GM23338 (cell line): ENCODE results near the gene CHRDL1. TPM values are rescaled to one million over a fixed set of nuclear protein-coding genes. Genes with fewer than 3 reads are reported as not detected.

Experiments used
- ATAC-seq: fragments of 200-7000 bp; cut with Tn5 transposase; 3 replicates; pipeline ENCODE4 v1.9.1; 2020
- DNase-seq: peaks from one replicate; pipeline ENCODE4 v3.0.0-alpha.2; 2015; ENCODE audit warnings: low spot score
- H2AFZ ChIP-seq: fragments of 200-600 bp; sonication (generic); 2 replicates; pipeline ENCODE4 v1.8.0; 2016; ENCODE audit warnings: antibody characterized with exemption, mild to moderate bottlenecking, moderate library complexity
- H3F3A ChIP-seq: fragments of 200-600 bp; sonication (generic); replicated peaks from 2 replicates; pipeline ENCODE4 v1.8.0; 2017; ENCODE audit warnings: antibody characterized with exemption, mixed run types, low read depth
- H3K27ac ChIP-seq: fragments of 200-600 bp; sonication (generic); 2 replicates; pipeline ENCODE4 v1.6.1; 2016; ENCODE audit warnings: low read depth
- H3K27me3 ChIP-seq: fragments of 200-600 bp; sonication (generic); 2 replicates; pipeline ENCODE4 v1.8.0; 2016; ENCODE audit warnings: mild to moderate bottlenecking, mixed run types, moderate library complexity; ENCODE audit not compliant: insufficient read depth
- H3K36me3 ChIP-seq: fragments of 200-600 bp; sonication (generic); 2 replicates; pipeline ENCODE4 v1.8.0; 2016; ENCODE audit warnings: mild to moderate bottlenecking; ENCODE audit not compliant: insufficient read depth
- H3K4me1 ChIP-seq: fragments of 200-600 bp; sonication (generic); 2 replicates; pipeline ENCODE4 v1.8.0; 2016; ENCODE audit warnings: mild to moderate bottlenecking, moderate library complexity; ENCODE audit not compliant: insufficient read depth
- H3K4me2 ChIP-seq: fragments of 200-600 bp; sonication (generic); 2 replicates; pipeline ENCODE4 v1.7.1; 2017; ENCODE audit warnings: mixed run types
- H3K4me3 ChIP-seq: fragments of 200-600 bp; sonication (generic); 2 replicates; pipeline ENCODE4 v1.6.1; 2016; ENCODE audit warnings: mixed run types
- H3K79me2 ChIP-seq: fragments of 200-600 bp; sonication (generic); replicated peaks from 2 replicates; pipeline ENCODE4 v1.8.0; 2017; ENCODE audit warnings: mild to moderate bottlenecking; ENCODE audit not compliant: insufficient read depth
- H3K9me2 ChIP-seq: fragments of 200-600 bp; sonication (generic); 2 replicates; pipeline ENCODE4 v1.8.0; 2017; ENCODE audit not compliant: insufficient read depth
- H4K20me1 ChIP-seq: fragments of 200-600 bp; sonication (generic); replicated peaks from 2 replicates; pipeline ENCODE4 v1.8.0; 2017; ENCODE audit warnings: mild to moderate bottlenecking; ENCODE audit not compliant: insufficient read depth
- H3K27ac Mint-ChIP-seq: 2 replicates; pipeline ENCODE4 v1.8.0; 2020; ENCODE audit warnings: inconsistent platforms, mild to moderate bottlenecking, moderate library complexity, mixed read lengths
- H3K27me3 Mint-ChIP-seq: 3 replicates; pipeline ENCODE4 v1.8.0; 2022; ENCODE audit warnings: low read depth, mild to moderate bottlenecking, moderate library complexity, mixed read lengths, inconsistent platforms; ENCODE audit not compliant: insufficient read depth, poor library complexity
- H3K36me3 Mint-ChIP-seq: 3 replicates; pipeline ENCODE4 v1.8.0; 2021; ENCODE audit warnings: low read depth, mild to moderate bottlenecking, inconsistent platforms, moderate library complexity, mixed read lengths
- H3K4me1 Mint-ChIP-seq: 3 replicates; pipeline ENCODE4 v1.8.0; 2020; ENCODE audit warnings: mild to moderate bottlenecking, inconsistent platforms, mixed read lengths
- H3K4me3 Mint-ChIP-seq: 3 replicates; pipeline ENCODE4 v1.8.0; 2021; ENCODE audit warnings: moderate library complexity, mild to moderate bottlenecking, inconsistent platforms, mixed read lengths
- H3K9me3 Mint-ChIP-seq: 3 replicates; pipeline ENCODE4 v1.8.0; 2020; ENCODE audit warnings: moderate library complexity, mild to moderate bottlenecking, inconsistent platforms, mixed read lengths
- CREB1 ChIP-seq: fragments of 250-450 bp; sonication (Bioruptor Pico); IDR thresholded peaks from 2 replicates; pipeline ENCODE4 v1.5.0; 2020; ENCODE audit warnings: low read depth, mild to moderate bottlenecking, moderate library complexity
- CTCF ChIP-seq, 2 experiments: fragments of 200-600 bp in 1 of 2; sonication (generic) in 1 of 2; conservative IDR thresholded peaks; 2 replicates each; pipeline versions ENCODE4 v1.5.1 to v1.6.1; 2016 to 2017; ENCODE audit warnings: antibody characterized with exemption in 2 of 2, low read depth in 2 of 2, mild to moderate bottlenecking in 2 of 2, moderate library complexity in 1 of 2
- ETS1 ChIP-seq: IDR thresholded peaks from 2 replicates; pipeline ENCODE4 v1.6.1; 2016; ENCODE audit warnings: antibody characterized with exemption
- EZH2 ChIP-seq: fragments of 200-600 bp; sonication (generic); IDR thresholded peaks from one replicate; pipeline ENCODE4 v1.8.0; 2017; ENCODE audit warnings: antibody characterized with exemption, mild to moderate bottlenecking, low read depth; ENCODE audit not compliant: unreplicated experiment
- EZH2phosphoT487 ChIP-seq: fragments of 200-600 bp; sonication (generic); IDR thresholded peaks from one replicate; pipeline ENCODE4 v1.8.1; 2018; ENCODE audit warnings: antibody characterized with exemption; ENCODE audit not compliant: unreplicated experiment
- NANOG ChIP-seq: IDR thresholded peaks from 2 replicates; pipeline ENCODE4 v1.6.1; 2016; ENCODE audit warnings: antibody characterized with exemption, borderline replicate concordance
- POLR2AphosphoS5 ChIP-seq: IDR thresholded peaks from 2 replicates; pipeline ENCODE4 v1.6.1; 2016; ENCODE audit warnings: antibody characterized with exemption, low read depth
- REST ChIP-seq: IDR thresholded peaks from one replicate; pipeline ENCODE4 v1.6.1; 2018; ENCODE audit warnings: antibody characterized with exemption; ENCODE audit not compliant: unreplicated experiment
- STAT1 ChIP-seq: IDR thresholded peaks from one replicate; pipeline ENCODE4 v1.6.1; 2016; ENCODE audit warnings: antibody characterized with exemption; ENCODE audit not compliant: unreplicated experiment
- ZNF114 ChIP-seq: fragments of 250-450 bp; sonication (Bioruptor Pico); IDR thresholded peaks from 2 replicates; pipeline ENCODE4 v1.5.0; 2020; ENCODE audit warnings: mild to moderate bottlenecking, moderate library complexity
- ZNF331 ChIP-seq: fragments of 250-450 bp; sonication (Bioruptor Pico); IDR thresholded peaks from 2 replicates; pipeline ENCODE4 v1.5.0; 2020; ENCODE audit warnings: low read depth, mild to moderate bottlenecking, moderate library complexity
- polyA plus RNA-seq: library from polyadenylated mRNA; unstranded; fragments of >200 nt; fragmentation: Nextera tagmentation; extraction: Ambion mirVana; gene quantifications from 2 replicates; pipeline ENCODE4 v1.2.1, GENCODE V29; 2016
- total RNA-seq: library from RNA; depleted of rRNA; stranded (reverse); fragments of >200 nt; shearing (Covaris generic); gene quantifications from 2 replicates; pipeline ENCODE4 v1.2.3, GENCODE V29; 2014
- TF ChIP-seq, protein P1 (sequence below): fragments of 250-450 bp; sonication (Bioruptor Pico); IDR thresholded peaks from 2 replicates; pipeline ENCODE4 v1.5.0; 2020; ENCODE audit warnings: mild to moderate bottlenecking, moderate library complexity

The CHRDL1 gene
- total and polyA plus RNA-seq, 2 experiments from 2014 or later, result 3.6 to 9.8 TPM

DNA sequence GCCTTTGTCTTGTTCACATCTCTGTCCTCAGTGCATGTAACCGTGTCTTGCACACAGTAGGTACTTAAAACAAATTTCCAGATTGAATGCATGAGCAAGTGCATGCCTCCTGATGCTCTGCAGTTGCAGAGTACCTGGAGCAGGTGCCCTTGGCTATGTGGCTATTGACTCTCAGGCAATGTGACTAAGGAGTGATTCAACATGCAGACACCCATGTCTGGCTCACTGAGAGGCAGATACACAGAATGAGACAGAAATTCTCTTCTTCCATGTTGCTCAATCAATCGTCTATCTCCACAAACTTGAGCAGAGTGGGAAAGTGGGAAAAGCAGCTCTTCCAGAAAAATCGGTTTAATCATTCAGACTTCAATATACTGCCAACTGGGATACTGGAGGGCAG, 111.0 kb downstream of the CHRDL1 start (continued):
- TF ChIP-seq ETS1, result no peak
- no peak for TF ChIP-seq ZNF114 (CRISPR knock-in tag)
- no peak for TF ChIP-seq ZNF331 (CRISPR knock-in tag)
- TF ChIP-seq, protein P1, sequence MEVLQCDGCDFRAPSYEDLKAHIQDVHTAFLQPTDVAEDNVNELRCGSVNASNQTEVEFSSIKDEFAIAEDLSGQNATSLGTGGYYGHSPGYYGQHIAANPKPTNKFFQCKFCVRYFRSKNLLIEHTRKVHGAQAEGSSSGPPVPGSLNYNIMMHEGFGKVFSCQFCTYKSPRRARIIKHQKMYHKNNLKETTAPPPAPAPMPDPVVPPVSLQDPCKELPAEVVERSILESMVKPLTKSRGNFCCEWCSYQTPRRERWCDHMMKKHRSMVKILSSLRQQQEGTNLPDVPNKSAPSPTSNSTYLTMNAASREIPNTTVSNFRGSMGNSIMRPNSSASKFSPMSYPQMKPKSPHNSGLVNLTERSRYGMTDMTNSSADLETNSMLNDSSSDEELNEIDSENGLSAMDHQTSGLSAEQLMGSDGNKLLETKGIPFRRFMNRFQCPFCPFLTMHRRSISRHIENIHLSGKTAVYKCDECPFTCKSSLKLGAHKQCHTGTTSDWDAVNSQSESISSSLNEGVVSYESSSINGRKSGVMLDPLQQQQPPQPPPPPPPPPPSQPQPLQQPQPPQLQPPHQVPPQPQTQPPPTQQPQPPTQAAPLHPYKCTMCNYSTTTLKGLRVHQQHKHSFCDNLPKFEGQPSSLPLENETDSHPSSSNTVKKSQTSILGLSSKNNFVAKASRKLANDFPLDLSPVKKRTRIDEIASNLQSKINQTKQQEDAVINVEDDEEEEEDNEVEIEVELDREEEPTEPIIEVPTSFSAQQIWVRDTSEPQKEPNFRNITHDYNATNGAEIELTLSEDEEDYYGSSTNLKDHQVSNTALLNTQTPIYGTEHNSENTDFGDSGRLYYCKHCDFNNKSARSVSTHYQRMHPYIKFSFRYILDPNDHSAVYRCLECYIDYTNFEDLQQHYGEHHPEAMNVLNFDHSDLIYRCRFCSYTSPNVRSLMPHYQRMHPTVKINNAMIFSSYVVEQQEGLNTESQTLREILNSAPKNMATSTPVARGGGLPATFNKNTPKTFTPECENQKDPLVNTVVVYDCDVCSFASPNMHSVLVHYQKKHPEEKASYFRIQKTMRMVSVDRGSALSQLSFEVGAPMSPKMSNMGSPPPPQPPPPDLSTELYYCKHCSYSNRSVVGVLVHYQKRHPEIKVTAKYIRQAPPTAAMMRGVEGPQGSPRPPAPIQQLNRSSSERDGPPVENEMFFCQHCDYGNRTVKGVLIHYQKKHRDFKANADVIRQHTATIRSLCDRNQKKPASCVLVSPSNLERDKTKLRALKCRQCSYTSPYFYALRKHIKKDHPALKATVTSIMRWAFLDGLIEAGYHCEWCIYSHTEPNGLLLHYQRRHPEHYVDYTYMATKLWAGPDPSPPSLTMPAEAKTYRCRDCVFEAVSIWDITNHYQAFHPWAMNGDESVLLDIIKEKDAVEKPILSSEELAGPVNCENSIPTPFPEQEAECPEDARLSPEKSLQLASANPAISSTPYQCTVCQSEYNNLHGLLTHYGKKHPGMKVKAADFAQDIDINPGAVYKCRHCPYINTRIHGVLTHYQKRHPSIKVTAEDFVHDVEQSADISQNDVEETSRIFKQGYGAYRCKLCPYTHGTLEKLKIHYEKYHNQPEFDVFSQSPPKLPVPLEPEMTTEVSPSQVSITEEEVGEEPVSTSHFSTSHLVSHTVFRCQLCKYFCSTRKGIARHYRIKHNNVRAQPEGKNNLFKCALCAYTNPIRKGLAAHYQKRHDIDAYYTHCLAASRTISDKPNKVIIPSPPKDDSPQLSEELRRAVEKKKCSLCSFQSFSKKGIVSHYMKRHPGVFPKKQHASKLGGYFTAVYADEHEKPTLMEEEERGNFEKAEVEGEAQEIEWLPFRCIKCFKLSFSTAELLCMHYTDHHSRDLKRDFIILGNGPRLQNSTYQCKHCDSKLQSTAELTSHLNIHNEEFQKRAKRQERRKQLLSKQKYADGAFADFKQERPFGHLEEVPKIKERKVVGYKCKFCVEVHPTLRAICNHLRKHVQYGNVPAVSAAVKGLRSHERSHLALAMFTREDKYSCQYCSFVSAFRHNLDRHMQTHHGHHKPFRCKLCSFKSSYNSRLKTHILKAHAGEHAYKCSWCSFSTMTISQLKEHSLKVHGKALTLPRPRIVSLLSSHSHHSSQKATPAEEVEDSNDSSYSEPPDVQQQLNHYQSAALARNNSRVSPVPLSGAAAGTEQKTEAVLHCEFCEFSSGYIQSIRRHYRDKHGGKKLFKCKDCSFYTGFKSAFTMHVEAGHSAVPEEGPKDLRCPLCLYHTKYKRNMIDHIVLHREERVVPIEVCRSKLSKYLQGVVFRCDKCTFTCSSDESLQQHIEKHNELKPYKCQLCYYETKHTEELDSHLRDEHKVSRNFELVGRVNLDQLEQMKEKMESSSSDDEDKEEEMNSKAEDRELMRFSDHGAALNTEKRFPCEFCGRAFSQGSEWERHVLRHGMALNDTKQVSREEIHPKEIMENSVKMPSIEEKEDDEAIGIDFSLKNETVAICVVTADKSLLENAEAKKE (CRISPR knock-in tag), result no peak
- no peak for TF ChIP-seq EZH2phosphoT487

DNA sequence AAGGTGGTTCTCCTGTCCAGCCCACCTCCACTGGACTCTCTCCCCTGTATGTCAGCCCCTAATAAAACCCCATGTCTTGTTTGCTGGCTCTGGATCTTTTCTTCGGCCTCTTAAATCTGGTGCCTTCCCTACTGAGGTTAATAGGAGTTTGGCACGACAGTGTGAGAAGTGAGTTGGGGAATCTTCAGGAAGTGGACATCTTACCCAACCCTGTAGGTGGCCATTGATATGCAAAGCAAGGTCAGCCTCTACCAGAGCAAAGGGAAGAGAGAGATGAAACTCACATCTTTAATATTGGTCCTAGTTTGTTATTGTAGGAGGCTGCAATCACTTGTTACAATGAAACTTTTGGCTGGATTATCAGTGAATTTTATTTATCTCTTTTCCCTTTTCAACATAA, 111.7 kb downstream of the CHRDL1 start:
- DNase-seq (peak; percentile 26), ATAC-seq (peak; percentile 47)
- Mint-ChIP-seq H3K4me3 (no peak overlapping the region), H3K4me1 (no peaks in the 10 kb centered on the region), H3K27me3 (no peaks in the 10 kb centered on the region), H3K36me3 (no peaks in the 10 kb centered on the region), H3K9me3 (no peaks in the 10 kb centered on the region), H3K27ac (no peak overlapping the region)
- no peaks in the 10 kb centered on the region for H3K36me3 ChIP-seq
- peak overlapping the region; percentile 67 for H3K4me2 ChIP-seq
- no peaks in the 10 kb centered on the region for H3F3A ChIP-seq
- H3K9me2 ChIP-seq, result no peaks in the 10 kb centered on the region
- H4K20me1 ChIP-seq, result no peaks in the 10 kb centered on the region
- peaks cover 6% of the 10 kb centered on the region; the same call in 1 of the 2 replicates for H3K4me1 ChIP-seq
- H3K4me3 ChIP-seq, result no peak overlapping the region
- no peak overlapping the region for H2AFZ ChIP-seq
- no peaks in the 10 kb centered on the region for H3K79me2 ChIP-seq
- H3K27ac ChIP-seq, result no peak overlapping the region
- no peaks in the 10 kb centered on the region for H3K27me3 ChIP-seq
- no peak for TF ChIP-seq ZNF331 (CRISPR knock-in tag)
- TF ChIP-seq NANOG, result no peak
- TF ChIP-seq STAT1, result no peak
- TF ChIP-seq CREB1 (CRISPR knock-in tag), result no peak
- TF ChIP-seq POLR2AphosphoS5, result no peak
- TF ChIP-seq CTCF (conservative IDR thresholded peaks at IDR 0.05; ENCODE audit: low read depth in 2 of 2), result no peak
- TF ChIP-seq REST, result no peak
- TF ChIP-seq EZH2phosphoT487, result no peak
- TF ChIP-seq EZH2, result no peak
